Tibial nerve (tissue), 4 donors: ENCODE measurements around the gene DLGAP1. TPM values are rescaled to one million over a fixed set of nuclear protein-coding genes. Genes with fewer than 3 reads are reported as not detected.

Experiments used
- DNase-seq, 2 donors: peaks; one replicate each; pipeline ENCODE4 v3.0.0-alpha.2; 2019; ENCODE audit warnings: low spot score in 2 of 2
- H3K27ac ChIP-seq, 4 donors: fragments of 200-600 bp; sonication (generic) in 3 of 4; one replicate each; pipeline ENCODE4 v1.5.1; 2017 to 2019; ENCODE audit warnings: mild to moderate bottlenecking in 1 of 4
- H3K27me3 ChIP-seq, 2 donors: fragments of 200-600 bp; sonication (generic) in 1 of 2; one replicate each; pipeline versions ENCODE4 v1.5.1 to v1.6.0; 2017 to 2019
- H3K36me3 ChIP-seq, 3 donors: fragments of 200-600 bp; sonication (generic); one replicate each; pipeline ENCODE4 v1.5.1; 2018 to 2019
- H3K4me1 ChIP-seq, 4 donors: fragments of 200-600 bp; sonication (generic) in 3 of 4; one replicate each; pipeline ENCODE4 v1.5.1; 2017 to 2019
- H3K4me3 ChIP-seq, 4 donors: fragments of 200-600 bp; sonication (generic) in 3 of 4; one replicate each; pipeline ENCODE4 v1.5.1; 2017 to 2019; ENCODE audit warnings: mild to moderate bottlenecking in 1 of 4, moderate library complexity in 1 of 4
- H3K9me3 ChIP-seq, 4 donors: fragments of 200-600 bp; sonication (generic) in 3 of 4; one replicate each; pipeline ENCODE4 v1.5.1; 2017 to 2019
- CTCF ChIP-seq, 5 experiments: fragments of 200-600 bp in 3 of 5; fragments of 450-650 bp in 2 of 5; sonication (generic) in 3 of 5; IDR thresholded peaks; one replicate each; pipeline ENCODE4 v1.5.1; 2016 to 2019; ENCODE audit warnings: antibody characterized with exemption in 5 of 5, mild to moderate bottlenecking in 3 of 5, moderate library complexity in 2 of 5
- EP300 ChIP-seq, 2 donors: sonication (generic); formaldehyde crosslinking; IDR thresholded peaks; one replicate each; pipeline ENCODE4 v1.6.1; 2017; ENCODE audit warnings: antibody characterized with exemption in 2 of 2, mild to moderate bottlenecking in 1 of 2
- POLR2A ChIP-seq, 2 donors: fragments of 450-650 bp; IDR thresholded peaks; one replicate each; pipeline ENCODE4 v1.6.1; 2017; ENCODE audit warnings: antibody characterized with exemption in 2 of 2, mild to moderate bottlenecking in 2 of 2, moderate library complexity in 2 of 2
- WGBS, 2 donors: methylation state at CpG; one replicate each; pipeline ENCODE4 v1.1.5; 2018; 5-methylcytosine and 5-hydroxymethylcytosine counted together
- total RNA-seq, 4 donors: library from RNA; depleted of rRNA; stranded (reverse); fragments of >200 nt; gene quantifications; one replicate each; pipeline ENCODE4 v1.1.0, GENCODE V29; 2016

The DLGAP1 gene
- total RNA-seq, 4 donors from 2014 or later: 1.5 to 18.3 (median 2.5) TPM

GRCh38 chr18:3947383-3947782, 507.7 kb downstream of the DLGAP1 start:
- no peak overlapping the region for H3K27ac ChIP-seq
- 89 to 91% methylated on average over 3 of the region's 3 CpGs for whole genome bisulfite sequencing, 2 donors
- TF ChIP-seq EP300 (IDR thresholded peaks at IDR 0.05): no peak
- no peak for TF ChIP-seq POLR2A (IDR thresholded peaks at IDR 0.05)
- no peak for TF ChIP-seq CTCF (IDR thresholded peaks at IDR 0.05)
- H3K4me1 ChIP-seq: no peaks in the 10 kb centered on the region
- no peaks in the 10 kb centered on the region for H3K36me3 ChIP-seq
- H3K9me3 ChIP-seq: no peaks in the 10 kb centered on the region
- H3K27me3 ChIP-seq: no peaks in the 10 kb centered on the region
- no peak for DNase-seq
- H3K4me3 ChIP-seq: no peak overlapping the region

GRCh38 chr18:3935305-3935704, 519.8 kb downstream of the DLGAP1 start:
- DNase-seq: no peak
- Histone ChIP-seq H3K27ac (no peak overlapping the region), H3K27me3 (no peaks in the 10 kb centered on the region), H3K9me3 (peaks cover 0 to 4% (median 0%) of the 10 kb centered on the region in 4 donors), H3K4me1 (no peaks in the 10 kb centered on the region), H3K36me3 (no peaks in the 10 kb centered on the region), H3K4me3 (no peak overlapping the region)
- TF ChIP-seq CTCF (IDR thresholded peaks at IDR 0.05): no peak
- TF ChIP-seq EP300 (IDR thresholded peaks at IDR 0.05): no peak
- TF ChIP-seq POLR2A (IDR thresholded peaks at IDR 0.05): no peak
- 67 to 74% methylated on average over 1 of the region's 1 CpG for WGBS, 2 donors

DNA sequence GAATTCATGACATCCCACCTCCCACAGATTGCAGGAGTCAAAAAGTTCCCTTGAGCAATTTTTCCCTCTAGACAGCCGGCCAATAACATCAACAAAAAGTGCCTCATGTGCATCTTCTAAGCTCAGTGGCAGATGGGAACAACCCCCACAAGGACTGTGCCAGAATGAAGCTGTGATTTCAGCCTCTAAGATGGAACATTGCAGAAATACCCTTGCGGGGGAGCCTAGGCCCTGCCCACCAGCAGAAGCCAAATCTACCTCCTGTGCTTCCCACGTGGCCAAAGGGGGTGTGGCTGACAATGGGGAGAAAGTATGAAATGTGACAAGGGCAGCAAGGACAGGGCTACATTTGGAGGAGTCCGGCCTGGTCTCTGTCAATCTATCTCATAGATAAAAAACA, 522.8 kb downstream of the DLGAP1 start:
- no peaks in the 10 kb centered on the region for H3K36me3 ChIP-seq

DNA sequence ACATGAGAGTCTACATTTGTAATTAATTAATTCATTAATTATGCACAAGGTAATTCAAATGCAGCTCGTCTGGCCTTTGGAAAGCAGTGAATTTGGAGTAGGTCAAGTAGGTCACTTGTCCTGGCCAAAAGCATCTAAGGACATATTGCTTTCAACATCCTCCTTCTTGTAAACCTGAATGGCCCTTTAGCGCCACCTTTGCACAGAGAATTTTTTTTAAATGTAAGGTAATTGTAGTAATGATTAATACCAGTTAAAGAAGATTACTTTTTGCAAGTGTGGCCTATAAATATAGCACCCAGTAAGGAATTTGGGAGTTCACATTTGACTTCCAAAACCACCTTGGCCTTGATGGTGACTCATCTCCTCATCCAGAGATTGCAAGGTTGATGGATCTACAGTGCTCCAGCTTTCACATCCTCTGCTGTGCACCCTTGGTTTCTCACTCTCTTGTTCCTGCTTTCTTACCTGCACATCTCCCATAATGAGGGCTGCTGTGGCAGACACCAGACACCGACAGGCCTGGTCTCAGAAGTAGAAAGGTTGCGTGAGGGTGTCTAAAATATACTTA, 523.5 kb downstream of the DLGAP1 start:
- H3K27me3 ChIP-seq: no peaks in the 10 kb centered on the region
- TF ChIP-seq POLR2A (IDR thresholded peaks at IDR 0.05) (no peak), CTCF (IDR thresholded peaks at IDR 0.05) (no peak), EP300 (IDR thresholded peaks at IDR 0.05) (no peak)
- H3K27ac ChIP-seq: no peak overlapping the region
- 94 to 95% methylated on average over 4 of the region's 4 CpGs for WGBS, 2 donors
- no peaks in the 10 kb centered on the region for H3K9me3 ChIP-seq
- no peaks in the 10 kb centered on the region for H3K4me1 ChIP-seq
- no peak for DNase-seq
- no peaks in the 10 kb centered on the region for H3K36me3 ChIP-seq
- no peak overlapping the region for H3K4me3 ChIP-seq

More for the DNA sequence above, 522.8 kb downstream of the DLGAP1 start:
- H3K9me3 ChIP-seq: no peaks in the 10 kb centered on the region
- no peaks in the 10 kb centered on the region for H3K4me1 ChIP-seq
- no peak for DNase-seq
- H3K27ac ChIP-seq: no peak overlapping the region
- 70 to 73% methylated on average over 3 of the region's 4 CpGs for WGBS, 2 donors
- TF ChIP-seq EP300 (IDR thresholded peaks at IDR 0.05): no peak
- no peak for TF ChIP-seq POLR2A (IDR thresholded peaks at IDR 0.05)
- no peak for TF ChIP-seq CTCF (IDR thresholded peaks at IDR 0.05)
- no peak overlapping the region for H3K4me3 ChIP-seq
- H3K27me3 ChIP-seq: no peaks in the 10 kb centered on the region

DNA sequence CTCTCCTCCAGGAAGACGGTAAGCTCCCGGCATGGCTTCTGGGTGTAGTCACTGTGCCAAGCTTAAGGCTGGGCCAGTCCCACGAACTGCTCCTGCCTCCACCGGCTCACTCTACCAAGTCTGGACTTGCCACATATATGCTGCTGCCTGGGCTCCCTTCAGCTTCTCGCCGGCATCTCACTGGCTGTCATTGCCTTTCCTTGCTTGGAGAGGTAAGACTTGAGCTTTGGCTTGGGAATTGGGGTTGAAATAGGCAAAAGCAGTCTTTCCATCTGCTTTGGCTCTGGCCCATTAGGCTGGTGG, 524.1 kb downstream of the DLGAP1 start:
- TF ChIP-seq POLR2A (IDR thresholded peaks at IDR 0.05) (no peak), CTCF (IDR thresholded peaks at IDR 0.05) (no peak), EP300 (IDR thresholded peaks at IDR 0.05) (no peak)
- no peaks in the 10 kb centered on the region for H3K27me3 ChIP-seq
- no peaks in the 10 kb centered on the region for H3K4me1 ChIP-seq
- no peak overlapping the region for H3K27ac ChIP-seq
- no peaks in the 10 kb centered on the region for H3K36me3 ChIP-seq
- no peak overlapping the region for H3K4me3 ChIP-seq
- no peaks in the 10 kb centered on the region for H3K9me3 ChIP-seq
- DNase-seq: no peak
- 99% methylated on average over 6 of the region's 6 CpGs for WGBS, 2 donors
